Measurements from ENCODE around the gene ZBED4.

The ZBED4 gene

DNA sequence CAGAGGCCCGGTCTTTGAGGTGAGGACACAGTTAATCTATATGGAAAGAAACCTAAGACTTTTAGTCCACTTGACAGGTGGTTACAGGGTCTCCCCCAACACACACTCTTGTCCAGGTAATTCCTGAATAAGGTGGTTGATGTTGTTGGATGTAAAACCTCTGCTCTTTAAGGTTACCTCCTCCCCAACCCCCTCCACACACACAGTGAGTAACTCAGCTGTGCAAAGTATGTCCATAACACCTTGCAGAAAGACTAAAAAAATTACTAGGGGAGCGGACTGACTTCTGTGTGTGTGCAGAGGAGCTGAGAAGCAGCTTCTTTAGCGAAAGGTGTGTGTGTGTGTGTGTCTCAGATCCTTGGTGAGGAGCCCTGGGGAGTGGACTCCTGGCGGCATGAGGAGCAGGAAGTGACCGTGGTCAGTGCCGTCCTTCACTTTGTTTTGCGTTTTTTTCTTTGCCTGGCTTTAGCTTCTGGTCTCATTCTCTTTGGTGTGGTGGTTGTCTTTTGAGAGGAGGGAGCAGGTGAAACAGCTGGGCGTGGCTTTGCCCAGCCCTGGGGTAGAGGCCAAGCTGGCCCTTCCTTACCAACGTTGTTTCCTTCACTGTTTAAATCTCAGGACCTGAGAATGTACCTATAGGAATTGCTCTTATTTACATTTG, 1.7 kb downstream of the ZBED4 start:
- no peak for DNase-seq (ENCODE audit: low spot score)

- DNase-seq (ENCODE audit: low spot score): no peak
Measured at GRCh38 chr22:49856343-49856742, 2.7 kb downstream of the ZBED4 start.

- DNase-seq (ENCODE audit: low spot score): no peak
Measured at GRCh38 chr22:49856766-49857618, 3.3 kb downstream of the ZBED4 start.

DNA sequence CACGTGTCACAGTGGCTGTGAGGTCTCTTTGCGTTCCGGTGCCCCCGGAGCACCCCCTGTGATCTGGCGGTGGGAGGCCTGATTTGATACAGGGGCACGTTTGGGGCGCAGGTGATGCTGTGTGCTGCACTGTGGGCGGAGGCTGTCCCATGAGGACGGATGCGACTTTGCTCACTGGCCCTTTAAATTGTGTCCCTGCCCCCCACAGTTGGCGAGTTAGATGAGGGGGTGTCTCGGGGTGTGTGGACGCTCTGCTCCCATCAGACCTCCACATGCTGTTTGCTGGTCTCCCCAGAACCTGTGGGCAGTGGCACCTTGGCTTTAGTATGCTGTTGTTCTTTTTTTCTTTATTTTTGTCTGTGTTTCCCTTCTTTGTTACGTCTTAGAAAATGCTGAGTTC, 5.2 kb downstream of the ZBED4 start:
- DNase-seq (ENCODE audit: low spot score): no peak

DNA sequence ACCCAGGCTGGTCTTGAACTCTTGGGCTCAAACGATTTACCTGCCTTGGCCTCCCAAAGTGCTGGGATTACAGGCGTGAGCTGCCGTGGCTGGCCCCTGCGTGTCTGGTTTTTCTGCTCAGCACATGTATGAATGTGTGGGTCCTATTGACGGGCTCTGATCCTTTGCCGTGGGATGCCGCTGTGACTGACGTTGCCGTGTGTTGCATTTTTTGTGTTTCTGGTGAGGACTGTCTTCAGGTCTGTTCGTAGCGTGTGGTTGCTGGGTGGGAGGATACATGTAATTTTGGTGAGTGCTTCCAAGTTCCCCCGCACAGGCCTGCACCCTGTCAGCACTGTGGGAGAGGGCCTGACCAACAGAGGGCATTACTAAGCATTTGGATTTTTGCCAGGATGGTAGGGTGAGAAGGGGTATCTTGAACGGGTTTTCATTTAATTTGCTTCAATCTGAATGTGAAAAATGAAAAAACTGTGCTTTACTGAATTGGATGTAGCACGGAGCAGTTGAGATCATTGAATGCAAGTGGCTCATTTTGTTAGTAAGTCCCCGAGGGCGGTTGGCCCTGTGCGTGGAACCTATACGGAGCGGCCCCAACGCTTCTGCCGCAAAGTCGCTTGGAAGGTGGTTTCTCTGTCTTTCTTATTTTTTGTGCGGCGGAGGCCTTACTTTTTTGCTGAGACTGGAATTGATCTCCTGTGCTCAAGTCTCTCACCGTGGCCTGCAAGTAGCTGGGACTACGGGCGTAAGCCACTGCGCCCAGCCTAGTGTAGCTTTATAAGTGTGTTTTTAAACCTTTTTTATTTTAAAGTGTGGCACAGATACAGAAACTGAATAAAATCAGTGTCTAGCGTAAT, 8.2 kb downstream of the ZBED4 start:
- DNase-seq (ENCODE audit: low spot score): no peak

DNA sequence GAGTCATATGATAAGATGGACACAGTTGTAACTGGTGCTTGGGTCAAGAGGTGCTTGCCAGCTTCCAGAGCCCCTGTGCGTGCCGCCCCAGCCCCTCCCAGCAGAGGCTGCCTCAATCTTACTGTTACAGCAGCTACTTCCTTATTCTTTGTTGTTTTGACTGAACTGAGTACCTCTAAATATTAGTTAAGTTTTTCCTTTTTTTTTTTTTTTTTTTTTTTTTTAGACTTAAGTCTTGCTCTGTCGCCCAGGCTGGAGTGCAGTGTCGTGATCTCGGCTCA, 8.8 kb downstream of the ZBED4 start:
- no peak for DNase-seq (ENCODE audit: low spot score)

- DNase-seq (ENCODE audit: low spot score): no peak
Measured at GRCh38 chr22:49863931-49864330, 10.3 kb downstream of the ZBED4 start.

- no peak for DNase-seq (ENCODE audit: low spot score)
Measured at GRCh38 chr22:49865156-49865555, 11.5 kb downstream of the ZBED4 start.

DNA sequence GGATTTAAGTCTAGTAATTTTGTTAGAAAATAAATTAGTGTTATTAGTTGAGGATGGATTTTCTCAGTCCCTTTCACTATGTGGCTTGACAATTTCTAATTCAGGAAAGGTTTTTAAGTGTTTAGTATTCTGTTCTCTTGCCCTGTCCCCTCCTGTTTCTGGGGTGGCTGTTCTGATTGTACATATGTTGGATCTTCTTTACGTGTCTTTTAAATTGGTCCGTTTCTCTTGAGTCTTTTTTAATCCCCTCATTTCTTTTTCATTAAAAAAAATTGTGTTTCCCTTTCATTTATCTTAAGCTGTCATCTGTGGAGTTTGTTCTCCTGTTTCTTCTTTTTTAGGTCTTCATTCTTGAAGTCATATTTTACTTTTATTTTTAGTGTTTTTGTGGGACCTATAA, 12.5 kb downstream of the ZBED4 start:
- no peak for DNase-seq (ENCODE audit: low spot score)

- DNase-seq (ENCODE audit: low spot score): no peak
Measured at GRCh38 chr22:49866646-49867045, 13.0 kb downstream of the ZBED4 start.

DNA sequence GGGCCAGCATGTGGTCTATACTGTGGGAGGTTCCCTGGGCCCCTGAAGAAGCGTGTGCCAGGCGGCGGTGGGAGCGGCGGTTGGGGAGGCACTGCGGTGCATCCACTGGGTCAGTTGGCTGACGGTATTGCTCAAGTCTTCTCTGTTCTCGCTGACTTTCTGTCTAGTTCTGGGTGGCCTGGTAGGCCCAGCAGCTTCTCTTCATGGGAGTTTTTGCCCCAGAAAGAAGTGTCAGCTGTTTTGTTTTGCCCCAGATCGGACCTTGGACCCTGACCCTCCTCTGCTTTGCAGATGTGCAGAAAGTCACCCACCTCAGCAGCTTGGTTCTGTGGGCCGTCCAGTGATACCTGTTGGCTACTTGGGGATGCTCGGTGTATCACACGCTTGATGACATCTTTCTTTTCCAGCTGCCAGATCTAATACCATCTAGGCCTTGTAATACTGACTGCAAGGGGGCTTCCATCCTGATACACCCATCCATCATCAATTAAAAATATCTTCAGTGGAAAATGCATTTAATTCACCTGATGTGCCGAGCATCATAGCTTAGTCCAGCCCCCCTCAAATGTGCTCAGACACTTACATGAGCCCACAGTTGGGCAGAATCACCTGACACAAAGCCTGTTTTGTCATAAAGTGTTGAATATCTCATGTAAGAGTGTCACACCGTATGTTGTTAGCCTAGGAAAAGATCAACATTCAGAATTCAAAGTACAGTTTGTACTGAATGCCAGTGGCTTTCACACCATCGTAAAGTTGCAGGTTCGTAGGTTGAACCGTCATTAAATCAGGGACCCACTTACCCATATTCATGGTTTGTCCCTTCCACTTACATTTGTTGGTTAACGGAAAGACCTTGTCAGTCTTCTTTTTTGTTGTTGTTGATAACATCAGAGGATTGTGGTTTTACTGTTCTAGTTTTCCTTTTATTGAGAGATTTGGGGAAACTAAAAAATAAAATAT, 13.9 kb downstream of the ZBED4 start:
- no peak for DNase-seq (ENCODE audit: low spot score)

GRCh38 chr22:49869086-49869830, 15.6 kb downstream of the ZBED4 start:
- DNase-seq (ENCODE audit: low spot score): no peak

DNA sequence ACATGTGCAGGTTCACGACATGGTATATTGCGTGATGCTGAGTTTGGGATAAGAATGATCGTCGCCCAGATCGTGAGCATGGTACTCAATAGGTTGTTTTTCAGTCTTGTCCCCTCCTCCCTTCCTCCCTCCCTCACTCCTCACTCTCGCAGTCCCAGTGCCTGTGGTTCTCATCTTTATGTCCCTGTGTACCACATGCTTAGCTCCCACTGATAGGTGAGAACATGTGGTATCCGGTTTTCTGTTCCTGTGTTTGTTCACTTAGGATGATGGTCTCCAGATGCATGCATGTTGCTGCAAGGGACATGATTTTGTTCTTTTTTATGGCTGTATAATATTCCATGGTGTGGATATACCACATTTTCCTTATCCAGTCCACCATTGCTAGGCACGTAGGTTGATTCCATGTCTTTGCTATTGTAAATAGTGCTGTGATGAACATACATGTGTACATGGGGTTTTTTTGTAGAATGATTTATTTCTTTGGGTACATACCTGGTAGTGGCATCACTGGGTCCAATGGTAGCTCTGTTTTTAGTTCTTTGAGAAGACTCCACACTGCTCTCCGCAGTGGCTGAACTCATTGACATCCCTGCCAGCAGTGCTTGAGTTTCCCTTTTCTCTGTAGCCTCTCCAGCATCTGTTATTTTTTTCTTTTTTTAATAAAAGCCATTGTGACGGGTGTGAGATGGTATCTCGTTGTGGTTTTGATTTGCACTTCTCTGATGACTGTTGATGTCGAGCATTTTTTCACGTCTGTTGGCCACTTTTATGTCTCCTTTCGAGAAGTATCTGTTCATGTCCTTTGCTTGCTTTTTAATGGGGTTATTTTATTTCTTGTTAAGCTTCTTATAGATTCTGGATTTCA, 16.4 kb downstream of the ZBED4 start:
- no peak for DNase-seq (ENCODE audit: low spot score)

- no peak for DNase-seq (ENCODE audit: low spot score)
Measured at GRCh38 chr22:49871482-49871881, 17.8 kb downstream of the ZBED4 start.

GRCh38 chr22:49872347-49872746, 18.7 kb downstream of the ZBED4 start:
- no peak for DNase-seq (ENCODE audit: low spot score)

- no peak for DNase-seq (ENCODE audit: low spot score)
Measured at GRCh38 chr22:49873228-49873940, 19.7 kb downstream of the ZBED4 start.

DNA sequence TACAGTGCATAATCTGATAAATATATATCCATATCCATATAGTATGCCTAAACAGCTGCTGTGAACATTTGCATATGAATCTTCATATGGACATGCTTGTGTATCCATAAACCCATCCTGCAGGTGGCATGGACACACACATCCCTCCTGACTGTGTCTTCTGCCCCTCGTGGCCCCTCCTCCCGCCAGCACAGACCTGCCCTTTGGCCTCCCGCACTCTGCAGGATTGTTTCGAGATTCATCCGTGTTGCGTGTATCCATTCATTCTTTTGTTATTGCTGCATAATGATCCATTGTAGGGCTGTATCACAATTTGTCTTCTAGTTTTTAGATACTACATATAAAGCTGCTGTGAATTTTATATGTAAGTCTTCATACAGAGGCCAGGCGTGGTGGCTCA, 24.0 kb downstream of the ZBED4 start:
- no peak for DNase-seq (ENCODE audit: low spot score)

DNA sequence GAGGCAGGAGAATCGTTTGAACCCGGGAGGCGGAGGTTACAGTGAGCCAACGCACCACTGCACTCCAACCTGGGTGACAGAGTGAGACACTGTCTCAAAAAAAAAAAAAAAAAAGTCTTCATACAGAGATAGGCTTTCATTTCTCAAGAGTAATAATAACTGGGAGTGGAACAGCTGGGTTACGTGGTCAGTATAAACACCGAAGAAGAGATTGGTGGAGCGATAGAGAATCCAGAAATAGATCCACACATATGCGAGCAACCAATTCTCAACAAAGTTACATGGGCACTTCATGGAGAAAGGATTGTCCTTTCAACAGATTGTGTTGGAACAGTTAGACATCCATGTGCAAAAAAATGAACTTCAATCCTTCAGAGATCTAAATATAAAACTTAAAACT, 24.6 kb downstream of the ZBED4 start:
- DNase-seq (ENCODE audit: low spot score): no peak

DNA sequence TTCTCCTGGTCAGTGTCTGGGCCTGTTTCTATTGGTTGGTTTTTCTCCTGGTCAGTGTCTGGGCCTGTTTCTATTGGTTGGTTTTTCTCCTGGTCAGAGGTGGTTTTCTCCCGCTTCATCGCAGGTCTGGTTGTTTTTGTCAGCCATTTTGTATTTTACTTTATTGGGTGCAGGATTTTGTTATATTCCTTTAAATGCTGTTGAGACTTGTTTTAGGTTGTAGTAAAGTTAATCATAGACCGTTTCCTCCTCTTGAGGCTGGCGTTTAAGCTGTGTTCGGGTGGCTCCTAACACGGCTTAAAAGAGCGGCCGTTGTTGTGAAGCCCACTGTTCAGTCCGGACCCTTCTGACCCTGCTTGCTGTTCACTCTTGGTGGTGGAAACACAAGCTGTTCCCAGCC, 26.2 kb downstream of the ZBED4 start:
- DNase-seq (ENCODE audit: low spot score): no peak

Measured in SK-N-DZ (cell line).